HG03520 (cell line): ENCODE data around the gene SNX20.

ENCODE experiments used
- ATAC-seq: cut with Tn5 transposase; IDR thresholded peaks from one replicate; pipeline ENCODE4 v1.9.1; 2021; ENCODE audit warnings: mild to moderate bottlenecking, moderate library complexity; ENCODE audit not compliant: unreplicated experiment

SNX20 gene

GRCh38 chr16:50683689-50684374 is 2.7 kb upstream of the SNX20 start:
- peak; percentile 66 for ATAC-seq

DNA sequence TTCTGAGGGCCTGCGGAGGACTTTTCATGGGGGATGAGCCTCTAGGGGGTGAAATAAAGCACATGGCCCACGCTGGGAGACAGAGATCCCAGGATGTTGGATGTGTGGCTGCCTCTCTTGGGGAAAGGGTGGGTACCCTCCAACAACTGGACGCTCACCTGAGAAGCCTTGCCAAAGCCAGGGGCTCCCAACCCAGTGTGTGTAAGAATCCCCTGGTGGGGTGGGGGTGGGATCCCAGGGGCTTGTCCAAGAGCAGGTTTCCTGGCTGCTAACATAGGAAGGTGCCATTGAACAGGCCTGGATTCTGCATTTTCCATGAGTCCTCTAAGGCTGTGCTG is 587 bp downstream of the SNX20 start:
- no peak for ATAC-seq

- no peak for ATAC-seq
Observed at GRCh38 chr16:50679676-50680555, 1.2 kb downstream of the SNX20 start.

GRCh38 chr16:50679266-50679665 is 1.8 kb downstream of the SNX20 start:
- ATAC-seq = no peak

GRCh38 chr16:50678531-50678930 is 2.6 kb downstream of the SNX20 start:
- no peak for ATAC-seq

- no peak for ATAC-seq
Observed at GRCh38 chr16:50677351-50677750, 3.8 kb downstream of the SNX20 start.

GRCh38 chr16:50676684-50677225 is 4.4 kb downstream of the SNX20 start:
- ATAC-seq = no peak

DNA sequence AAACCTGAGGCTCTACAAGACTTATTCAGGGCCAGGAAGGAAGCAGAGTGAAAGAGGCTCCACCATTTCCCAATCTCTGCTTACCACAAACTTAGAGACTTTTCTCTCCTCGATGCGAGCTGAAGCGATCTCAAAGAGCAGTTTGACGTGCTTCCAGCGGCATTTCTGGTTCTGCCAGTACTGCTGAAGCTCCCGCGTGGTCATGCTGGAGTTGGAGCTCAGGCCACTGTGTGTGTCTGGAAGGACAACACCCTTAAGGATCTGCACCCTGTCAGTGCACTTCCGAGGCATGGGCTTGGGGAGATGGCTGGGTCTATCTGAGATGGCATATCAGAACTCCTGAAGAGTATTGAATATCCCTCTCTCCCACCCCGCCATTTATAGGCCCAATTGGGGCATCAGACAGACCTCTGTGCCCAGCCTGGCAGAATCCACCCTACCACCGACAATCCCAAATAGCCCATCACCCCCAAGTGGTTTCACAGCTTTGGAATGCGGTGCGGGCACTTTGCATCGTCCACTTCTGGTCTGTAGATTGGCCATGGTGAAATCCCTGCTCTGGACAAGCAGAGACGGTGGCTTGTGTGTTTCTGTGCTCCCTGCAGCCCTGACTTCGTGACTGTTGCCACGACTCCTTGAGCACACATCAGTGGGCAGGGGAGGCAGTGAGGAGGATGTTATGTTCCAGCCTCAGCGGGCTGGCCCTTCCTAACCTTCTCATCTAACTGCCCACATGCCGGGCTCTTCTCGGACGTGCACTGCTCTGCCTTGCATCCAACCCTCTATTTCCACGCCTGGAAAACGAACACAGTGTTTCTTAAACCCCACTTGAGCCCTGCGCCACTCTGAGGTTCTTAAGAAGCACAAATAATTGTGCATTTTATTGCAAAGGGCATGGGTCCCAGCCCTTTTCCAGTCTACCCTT is 5.2 kb downstream of the SNX20 start:
- ATAC-seq = no peak

- ATAC-seq = no peak
Observed at GRCh38 chr16:50674831-50675230, 6.3 kb downstream of the SNX20 start.

DNA sequence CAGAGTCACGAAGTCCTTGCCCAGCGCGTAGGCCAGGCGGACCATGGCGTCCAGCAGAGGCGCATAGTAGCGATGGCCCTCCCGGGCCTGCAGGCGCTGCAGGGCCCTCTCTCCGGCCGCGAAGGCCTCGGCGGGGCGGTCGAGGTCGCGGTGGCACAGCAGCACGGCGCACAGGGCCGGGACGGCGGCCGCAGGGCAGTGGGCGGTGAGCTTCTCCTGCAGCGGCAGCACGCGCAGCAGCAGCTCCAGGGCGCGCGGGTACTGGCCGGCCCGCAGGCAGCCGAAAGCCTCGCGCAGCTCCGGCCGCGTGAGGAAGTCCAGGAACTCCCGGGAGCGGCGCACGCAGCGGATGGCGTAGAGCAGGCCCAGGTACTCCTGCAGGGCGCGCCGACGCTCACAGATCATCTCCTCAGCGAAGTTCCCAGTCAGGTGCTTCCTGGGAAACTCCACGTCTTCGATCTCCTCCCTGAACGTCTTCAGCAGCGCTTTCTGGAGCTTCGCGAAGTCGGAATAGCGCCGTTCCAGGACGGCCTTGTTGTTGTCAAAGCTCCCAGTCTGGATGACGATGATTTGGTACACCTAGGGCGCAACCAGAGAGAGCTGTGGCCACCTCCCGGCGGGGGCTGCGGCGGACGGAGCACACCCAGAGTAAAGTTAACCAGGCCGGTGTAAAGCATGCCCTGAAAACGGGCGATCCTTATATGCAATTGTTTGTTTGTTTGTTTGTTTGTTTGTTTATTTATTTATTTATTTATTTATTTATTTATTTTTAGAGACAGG is 7.4 kb downstream of the SNX20 start:
- ATAC-seq = no peak

DNA sequence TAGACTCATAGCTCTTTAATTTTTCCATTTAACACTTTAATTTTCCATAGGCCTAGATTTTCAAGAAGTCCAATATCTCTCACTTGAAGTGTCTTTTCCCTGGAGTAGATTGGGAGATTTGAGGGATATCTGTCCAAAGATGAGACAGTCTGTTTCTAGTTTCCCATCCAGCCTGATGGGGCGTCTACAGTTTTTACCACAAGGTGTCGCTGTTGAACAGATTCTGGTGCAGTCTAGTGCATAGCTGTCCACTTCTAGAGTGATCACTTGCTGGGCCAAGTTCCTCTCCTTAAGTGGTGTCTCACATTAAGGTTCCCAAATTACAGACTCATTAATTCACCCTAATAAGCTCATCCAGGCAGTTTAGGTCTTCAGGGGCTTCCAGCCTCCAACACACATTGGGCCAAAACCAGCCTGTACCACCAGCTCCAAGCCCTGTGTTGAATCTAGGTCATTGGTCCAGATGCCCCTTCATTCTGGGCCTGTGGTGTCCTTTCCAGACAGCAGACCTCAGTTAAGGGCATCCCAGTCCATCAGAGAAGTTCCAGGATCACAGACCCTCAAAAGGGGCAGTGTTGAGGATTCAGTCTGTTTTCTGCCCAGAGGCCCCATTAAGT is 9.4 kb downstream of the SNX20 start:
- ATAC-seq = no peak

GRCh38 chr16:50670476-50670875 is 10.6 kb downstream of the SNX20 start:
- no peak for ATAC-seq

DNA sequence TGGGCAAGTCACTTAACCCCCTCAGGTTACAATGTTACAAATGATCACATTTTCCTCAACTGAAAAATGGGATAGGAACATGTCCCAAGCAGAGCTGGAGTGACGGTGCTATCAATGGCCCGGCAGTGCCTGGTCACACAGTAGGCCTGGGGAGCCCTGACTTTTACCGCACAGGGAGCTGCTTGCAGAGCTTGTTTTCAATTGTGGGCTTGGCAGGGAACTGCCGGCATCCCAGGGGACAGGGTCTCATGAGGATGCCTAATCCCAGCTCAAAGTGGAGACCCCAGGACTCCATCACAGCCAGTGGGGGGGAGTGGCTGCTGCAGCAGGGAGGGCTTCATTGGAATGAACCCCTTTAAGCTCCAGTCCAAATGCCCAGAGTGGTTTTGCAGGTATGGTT is 11.4 kb downstream of the SNX20 start:
- no peak for ATAC-seq

DNA sequence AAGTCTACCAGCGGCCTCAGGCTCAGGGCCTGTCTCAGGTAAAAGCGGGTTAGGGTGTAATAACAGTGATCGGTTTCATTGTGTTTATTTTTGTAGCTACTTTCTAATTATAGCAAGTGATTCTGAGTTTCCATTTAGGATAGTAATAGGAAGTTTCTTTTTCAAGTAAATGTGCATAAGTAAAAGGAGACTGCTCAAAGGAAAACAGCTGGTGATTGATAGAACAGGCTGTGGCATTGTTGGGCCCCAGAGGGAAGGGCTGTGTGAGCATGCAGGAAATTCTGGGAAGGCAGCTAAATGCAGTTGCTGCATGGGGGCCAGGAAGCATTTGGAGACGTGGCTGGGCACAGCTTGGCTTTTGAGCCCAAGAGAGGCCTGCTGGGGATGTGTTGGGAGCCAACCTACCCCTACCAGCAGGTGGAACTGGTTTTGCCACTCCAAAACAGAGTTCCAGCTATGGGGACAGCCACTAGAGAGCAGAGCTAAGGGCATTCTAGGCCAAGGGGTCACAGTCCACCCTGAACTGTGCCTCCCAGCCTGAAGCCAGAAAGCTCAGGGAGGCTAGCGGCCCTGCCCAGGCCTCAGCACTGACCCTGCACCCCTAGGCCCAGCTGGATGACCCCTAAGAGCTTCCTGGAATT is 12.6 kb downstream of the SNX20 start:
- no peak for ATAC-seq

GRCh38 chr16:50667497-50668367 is 13.4 kb downstream of the SNX20 start:
- ATAC-seq = no peak

- ATAC-seq = peak; percentile 89
Observed at GRCh38 chr16:50666658-50667496, 14.2 kb downstream of the SNX20 start.

- ATAC-seq = no peak
Observed at GRCh38 chr16:50665128-50665878, 15.8 kb downstream of the SNX20 start.
